ENCODE data around the gene PIK3IP1.

Gene PIK3IP1

DNA sequence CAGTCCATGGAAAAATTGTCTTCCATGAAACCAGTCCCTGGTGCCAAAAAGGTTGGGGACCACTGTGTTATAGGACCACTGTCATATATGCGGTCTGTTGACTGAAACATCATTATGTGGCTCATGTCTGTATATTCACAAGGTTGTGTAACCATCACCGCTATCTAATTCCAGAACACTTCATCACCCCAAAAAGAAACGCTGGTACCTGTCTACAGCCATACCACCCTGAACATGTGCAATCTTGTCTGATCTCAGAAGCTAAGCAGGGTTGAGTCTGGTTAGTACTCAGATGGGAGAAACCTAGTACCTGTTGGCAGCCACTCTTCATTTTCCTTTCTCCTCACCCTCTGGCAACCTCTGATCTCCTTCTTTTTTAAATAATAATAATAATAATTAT, 12.9 kb upstream of the PIK3IP1 start:
- no peak overlapping the region for H2AFZ ChIP-seq (ENCODE audit: low read depth, low read length, severe bottlenecking)
- no peaks in the 10 kb centered on the region for H3K27me3 ChIP-seq (ENCODE audit: low read length)
- H3K36me3 ChIP-seq (ENCODE audit: low read length): no peaks in the 10 kb centered on the region
- no peak overlapping the region for H3K4me2 ChIP-seq (ENCODE audit: low read depth, low read length, poor library complexity, severe bottlenecking)
- no peak overlapping the region for H3K9ac ChIP-seq (ENCODE audit: low read length)
- no peaks in the 10 kb centered on the region for H4K20me1 ChIP-seq (ENCODE audit: low read depth, low read length)
- no peak overlapping the region for H3K27ac ChIP-seq (ENCODE audit: low read depth, low read length)
- no peak for TF ChIP-seq EZH2phosphoT487 (conservative IDR thresholded peaks at IDR 0.05; ENCODE audit: low read length)
- TF ChIP-seq, protein P1, sequence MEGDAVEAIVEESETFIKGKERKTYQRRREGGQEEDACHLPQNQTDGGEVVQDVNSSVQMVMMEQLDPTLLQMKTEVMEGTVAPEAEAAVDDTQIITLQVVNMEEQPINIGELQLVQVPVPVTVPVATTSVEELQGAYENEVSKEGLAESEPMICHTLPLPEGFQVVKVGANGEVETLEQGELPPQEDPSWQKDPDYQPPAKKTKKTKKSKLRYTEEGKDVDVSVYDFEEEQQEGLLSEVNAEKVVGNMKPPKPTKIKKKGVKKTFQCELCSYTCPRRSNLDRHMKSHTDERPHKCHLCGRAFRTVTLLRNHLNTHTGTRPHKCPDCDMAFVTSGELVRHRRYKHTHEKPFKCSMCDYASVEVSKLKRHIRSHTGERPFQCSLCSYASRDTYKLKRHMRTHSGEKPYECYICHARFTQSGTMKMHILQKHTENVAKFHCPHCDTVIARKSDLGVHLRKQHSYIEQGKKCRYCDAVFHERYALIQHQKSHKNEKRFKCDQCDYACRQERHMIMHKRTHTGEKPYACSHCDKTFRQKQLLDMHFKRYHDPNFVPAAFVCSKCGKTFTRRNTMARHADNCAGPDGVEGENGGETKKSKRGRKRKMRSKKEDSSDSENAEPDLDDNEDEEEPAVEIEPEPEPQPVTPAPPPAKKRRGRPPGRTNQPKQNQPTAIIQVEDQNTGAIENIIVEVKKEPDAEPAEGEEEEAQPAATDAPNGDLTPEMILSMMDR (IDR thresholded peaks at IDR 0.05; ENCODE audit: insufficient read depth, low read length, poor library complexity, severe bottlenecking): no peak
- H3K4me3 ChIP-seq (ENCODE audit: insufficient read depth, low read length, poor library complexity, severe bottlenecking): no peak overlapping the region
- no peaks in the 10 kb centered on the region for H3F3A ChIP-seq (ENCODE audit: insufficient read depth)
- no peaks in the 10 kb centered on the region for H3K9me2 ChIP-seq (replicated peaks; ENCODE audit: insufficient read depth, low read length)
- H3K9me3 ChIP-seq (ENCODE audit: insufficient read depth, low read length): no peaks in the 10 kb centered on the region
- H3K79me2 ChIP-seq (ENCODE audit: insufficient read depth, low read length): no peaks in the 10 kb centered on the region

DNA sequence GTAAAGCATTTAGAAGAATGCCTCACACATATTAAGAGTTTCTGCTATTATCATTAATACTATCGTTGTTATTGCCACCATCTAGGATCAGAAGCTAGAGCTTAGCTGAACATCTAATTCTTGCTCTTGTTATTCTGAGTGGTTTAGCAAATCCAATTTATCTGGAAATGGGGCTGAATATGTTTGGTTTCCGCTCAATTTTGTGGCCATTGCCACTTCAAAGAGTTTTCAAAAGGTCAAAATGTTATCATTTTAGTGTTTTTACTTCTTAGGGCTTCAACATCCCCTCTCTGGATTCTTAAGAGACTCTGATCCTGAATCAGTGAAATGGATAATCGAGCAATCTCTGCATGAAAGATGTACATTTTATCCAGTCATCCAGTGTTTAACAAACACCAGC, 10.2 kb upstream of the PIK3IP1 start:
- H3K9ac ChIP-seq (ENCODE audit: low read length): no peak overlapping the region
- no peak overlapping the region for H3K4me2 ChIP-seq (ENCODE audit: low read depth, low read length, poor library complexity, severe bottlenecking)
- TF ChIP-seq, protein P1 (IDR thresholded peaks at IDR 0.05; ENCODE audit: insufficient read depth, low read length, poor library complexity, severe bottlenecking): no peak
- no peak for TF ChIP-seq EZH2phosphoT487 (conservative IDR thresholded peaks at IDR 0.05; ENCODE audit: low read length)

DNA sequence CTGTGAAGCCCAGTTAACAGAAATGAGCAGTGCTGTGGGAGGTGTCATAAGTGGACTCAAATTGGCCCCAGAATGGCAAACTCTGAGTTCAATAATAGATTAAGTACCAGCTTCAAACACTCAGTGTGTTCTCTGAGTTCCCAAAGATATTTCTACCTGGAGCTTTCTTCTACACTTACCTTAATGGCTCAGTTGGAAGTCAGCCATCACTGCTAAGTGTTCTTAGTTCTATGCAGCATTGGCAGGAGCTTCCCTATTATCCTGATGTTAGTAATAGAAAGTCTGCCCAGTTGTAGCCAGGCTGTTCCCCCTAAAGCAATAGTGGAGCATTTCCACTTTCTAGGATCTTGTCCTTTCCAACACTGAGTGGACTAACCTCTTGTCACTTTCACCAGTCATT, 9.7 kb upstream of the PIK3IP1 start:
- Histone ChIP-seq H2AFZ (ENCODE audit: low read depth, low read length, severe bottlenecking) (no peak overlapping the region), H3F3A (ENCODE audit: insufficient read depth) (no peaks in the 10 kb centered on the region), H3K36me3 (ENCODE audit: low read length) (no peaks in the 10 kb centered on the region), H4K20me1 (ENCODE audit: low read depth, low read length) (no peaks in the 10 kb centered on the region), H3K27ac (ENCODE audit: low read depth, low read length) (no peak overlapping the region), H3K9ac (ENCODE audit: low read length) (no peak overlapping the region), H3K27me3 (ENCODE audit: low read length) (no peaks in the 10 kb centered on the region), H3K9me3 (ENCODE audit: insufficient read depth, low read length) (no peaks in the 10 kb centered on the region), H3K4me2 (ENCODE audit: low read depth, low read length, poor library complexity, severe bottlenecking) (no peak overlapping the region), H3K4me3 (ENCODE audit: insufficient read depth, low read length, poor library complexity, severe bottlenecking) (no peak overlapping the region), H3K79me2 (ENCODE audit: insufficient read depth, low read length) (no peaks in the 10 kb centered on the region), H3K9me2 (replicated peaks; ENCODE audit: insufficient read depth, low read length) (no peaks in the 10 kb centered on the region)
- TF ChIP-seq EZH2phosphoT487 (conservative IDR thresholded peaks at IDR 0.05; ENCODE audit: low read length): no peak
- TF ChIP-seq, protein P1 (IDR thresholded peaks at IDR 0.05; ENCODE audit: insufficient read depth, low read length, poor library complexity, severe bottlenecking): no peak

More for the DNA sequence above, 10.2 kb upstream of the PIK3IP1 start:
- H2AFZ ChIP-seq (ENCODE audit: low read depth, low read length, severe bottlenecking): no peak overlapping the region
- H4K20me1 ChIP-seq (ENCODE audit: low read depth, low read length): no peaks in the 10 kb centered on the region
- no peaks in the 10 kb centered on the region for H3K9me3 ChIP-seq (ENCODE audit: insufficient read depth, low read length)
- H3K27me3 ChIP-seq (ENCODE audit: low read length): no peaks in the 10 kb centered on the region
- H3K4me3 ChIP-seq (ENCODE audit: insufficient read depth, low read length, poor library complexity, severe bottlenecking): no peak overlapping the region
- no peaks in the 10 kb centered on the region for H3K36me3 ChIP-seq (ENCODE audit: low read length)
- no peaks in the 10 kb centered on the region for H3K79me2 ChIP-seq (ENCODE audit: insufficient read depth, low read length)
- no peaks in the 10 kb centered on the region for H3K9me2 ChIP-seq (replicated peaks; ENCODE audit: insufficient read depth, low read length)
- H3F3A ChIP-seq (ENCODE audit: insufficient read depth): no peaks in the 10 kb centered on the region
- no peak overlapping the region for H3K27ac ChIP-seq (ENCODE audit: low read depth, low read length)

Measured in SU-DHL-6 (cell line).